ENCODE measurements around the gene PRDM16.

The PRDM16 gene

GRCh38 chr1:3312898-3313575 lies 244.0 kb downstream of the PRDM16 start:
- DNase-seq, result peak; percentile 99

GRCh38 chr1:3313576-3313950 lies 244.6 kb downstream of the PRDM16 start:
- DNase-seq, result peak; percentile 96

DNA sequence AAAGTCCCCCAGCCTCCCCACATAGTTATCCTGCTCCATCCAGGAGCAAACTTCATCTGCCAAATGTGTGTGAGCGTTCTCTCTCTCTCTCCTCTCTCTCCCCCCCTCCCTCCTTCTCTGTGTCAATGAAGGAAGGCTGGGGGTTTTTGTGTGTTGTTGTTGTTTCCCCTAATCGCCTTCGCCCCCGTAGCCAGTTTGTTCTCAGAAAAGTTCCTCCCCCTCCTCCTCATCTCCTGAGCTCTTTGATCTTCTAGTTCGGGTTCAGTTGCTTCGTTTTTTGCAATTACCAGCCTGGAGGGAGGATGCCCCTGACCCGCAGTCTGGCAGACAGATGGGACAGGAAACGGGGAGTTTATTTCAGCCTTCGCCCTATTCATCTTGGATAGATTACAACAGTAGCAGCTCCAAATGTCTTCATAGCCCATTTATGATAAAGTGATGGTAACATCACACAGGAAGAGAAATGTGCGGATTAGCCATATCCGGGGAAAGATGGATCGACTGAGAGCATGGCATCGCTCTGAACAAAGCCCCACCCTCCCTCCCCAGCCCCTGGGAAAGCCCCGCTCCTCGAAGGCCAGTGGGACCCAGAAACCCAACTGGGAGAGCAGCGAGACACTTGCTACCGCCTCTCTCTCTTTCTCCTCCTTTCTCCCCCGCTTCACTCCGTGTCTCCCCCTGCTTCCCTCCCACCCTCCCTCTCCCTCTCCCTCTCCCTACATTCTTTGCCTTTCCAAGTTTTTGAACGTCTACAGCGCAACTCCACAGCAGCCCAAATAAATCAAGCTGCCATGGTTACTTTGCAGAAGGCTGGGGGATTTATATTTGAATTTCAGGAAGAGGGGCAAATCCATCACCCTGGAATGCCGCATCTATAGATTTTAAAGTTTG lies 245.7 kb downstream of the PRDM16 start:
- peak; percentile 88 for DNase-seq

DNA sequence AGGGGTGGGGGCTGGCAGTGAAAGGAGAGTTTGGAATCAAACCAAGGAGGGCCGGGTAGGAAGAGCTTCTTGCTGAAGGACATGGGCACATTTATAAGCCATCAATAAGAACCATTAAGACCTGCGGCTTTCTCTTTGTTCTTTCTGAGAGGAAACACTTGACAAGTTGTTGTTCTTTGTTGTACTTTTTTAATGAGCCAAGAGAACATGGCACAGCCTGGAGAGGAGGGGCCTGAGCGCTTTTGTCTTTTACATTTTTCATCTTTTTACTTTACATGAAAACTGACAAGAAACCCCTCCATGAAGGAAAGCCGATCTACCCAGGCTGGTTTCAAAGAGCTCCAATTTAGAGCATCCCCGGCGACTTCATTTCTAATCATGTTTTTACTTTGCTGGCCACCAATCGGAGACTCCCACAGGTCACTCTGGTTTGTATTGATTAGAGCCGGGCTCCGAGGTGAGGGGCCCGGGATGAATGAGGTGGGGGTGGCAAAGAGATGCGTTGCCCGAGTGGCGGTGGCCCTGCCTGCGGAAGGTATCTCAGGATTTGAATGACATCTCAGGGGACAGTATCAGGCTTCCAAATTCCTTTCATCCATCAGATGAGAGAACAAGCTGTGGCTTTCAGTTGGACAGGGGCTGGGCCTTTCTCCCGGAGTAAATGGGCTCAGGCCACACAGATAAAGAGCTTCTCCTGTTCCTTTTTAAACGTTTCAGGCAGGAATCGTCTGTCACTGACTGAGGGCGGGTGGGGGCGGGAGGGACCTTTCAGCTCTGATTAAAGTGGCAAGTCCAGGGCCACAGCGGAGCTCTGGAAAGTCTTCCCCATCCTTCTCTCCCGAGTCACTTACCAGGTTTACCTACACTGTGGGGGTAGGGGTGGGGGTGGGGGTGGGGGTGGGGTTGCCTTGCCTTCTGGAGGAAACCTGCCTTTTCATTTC lies 246.7 kb downstream of the PRDM16 start:
- DNase-seq, result no peak

- no peak for DNase-seq
Observed at GRCh38 chr1:3316340-3316943, 247.4 kb downstream of the PRDM16 start.

GRCh38 chr1:3317456-3317855 lies 248.5 kb downstream of the PRDM16 start:
- DNase-seq, result no peak

DNA sequence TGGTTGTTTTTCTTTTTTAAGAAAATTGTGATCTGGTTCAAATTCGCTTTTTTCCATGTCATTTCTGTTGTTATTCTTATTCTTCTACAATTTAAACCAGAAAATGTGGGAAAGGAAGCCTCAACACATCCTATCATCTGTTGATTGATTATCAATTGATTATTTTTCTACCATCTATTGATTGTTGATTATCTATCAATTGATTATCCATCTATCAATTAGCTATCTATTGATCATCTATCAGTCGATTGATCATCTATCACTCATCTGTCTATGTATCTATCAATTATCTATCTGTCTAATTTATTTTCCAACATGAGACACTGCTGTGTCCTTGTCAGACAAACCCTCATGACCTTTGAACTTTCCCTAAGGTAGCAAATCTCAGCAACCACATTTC lies 249.3 kb downstream of the PRDM16 start:
- DNase-seq, result no peak

- DNase-seq, result peak; percentile 57
Observed at GRCh38 chr1:3319874-3320245, 250.9 kb downstream of the PRDM16 start.

- peak; percentile 26 for DNase-seq
Observed at GRCh38 chr1:3320246-3321152, 251.5 kb downstream of the PRDM16 start.

GRCh38 chr1:3321559-3322449 lies 252.8 kb downstream of the PRDM16 start:
- DNase-seq, result peak; percentile 69

- DNase-seq, result no peak
Observed at GRCh38 chr1:3322450-3323020, 253.5 kb downstream of the PRDM16 start.

DNA sequence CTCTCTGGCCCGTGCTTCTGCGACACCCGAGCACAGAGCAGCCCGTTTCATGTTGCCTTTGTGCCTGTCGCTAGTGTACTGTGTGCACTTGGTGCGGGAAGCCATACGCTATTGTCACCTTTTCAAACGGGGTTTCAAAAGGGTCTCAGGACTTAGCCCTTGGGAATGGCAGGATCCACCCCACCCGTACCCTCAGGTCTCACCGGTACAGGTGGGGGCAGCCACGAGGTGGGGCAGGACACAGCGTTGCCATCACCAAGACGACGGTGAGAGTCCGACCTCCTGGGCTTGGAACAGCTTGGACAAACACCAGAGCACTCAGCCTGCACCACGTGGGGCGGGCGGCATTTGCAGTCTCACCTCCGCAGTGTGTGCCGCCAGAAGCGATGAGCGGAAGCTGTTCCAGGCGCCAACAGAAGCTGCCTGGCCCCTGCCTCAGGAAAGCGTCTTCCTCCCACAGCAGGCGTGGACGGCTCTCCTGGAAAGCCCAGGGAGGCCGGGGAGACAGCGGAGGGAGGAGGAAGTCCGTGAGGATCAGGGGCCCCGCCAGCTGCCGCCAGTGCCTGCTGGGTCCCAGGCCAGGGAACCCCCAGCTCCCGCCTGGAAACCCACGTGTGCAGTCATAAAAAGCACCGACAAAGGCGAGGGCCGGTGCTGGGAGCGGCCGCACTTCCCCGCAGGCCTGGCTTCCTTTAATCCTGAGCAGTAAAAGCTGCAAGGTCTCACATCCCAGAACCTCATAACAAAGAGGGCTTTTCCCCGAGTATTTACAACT lies 254.2 kb downstream of the PRDM16 start:
- no peak for DNase-seq

- no peak for DNase-seq
Observed at GRCh38 chr1:3323796-3324703, 255.0 kb downstream of the PRDM16 start.

GRCh38 chr1:3324704-3325535 lies 255.9 kb downstream of the PRDM16 start:
- no peak for DNase-seq

- DNase-seq, result no peak
Observed at GRCh38 chr1:3326516-3327388, 257.7 kb downstream of the PRDM16 start.

- no peak for DNase-seq
Observed at GRCh38 chr1:3327389-3327702, 258.3 kb downstream of the PRDM16 start.
